Measurements from ENCODE around the gene RPS15A. TPM values are rescaled to one million over a fixed set of nuclear protein-coding genes. Genes with fewer than 3 reads are reported as not detected.
"Not testable (repeated sequence)": the region's sequence is repeated elsewhere in the genome, so short reads cannot be mapped to it uniquely, and the experiment has no call there.

The RPS15A gene
- polyA plus RNA-seq, 1 donor, result 1,688 TPM

GRCh38 chr16:18797746-18798145, 7.6 kb upstream of the RPS15A start:
- DNase-seq (ENCODE audit: low read depth), result no peak

- DNase-seq (ENCODE audit: low read depth), result no peak
Observed at GRCh38 chr16:18796377-18796776, 6.2 kb upstream of the RPS15A start.

GRCh38 chr16:18792836-18793433, 2.8 kb upstream of the RPS15A start:
- DNase-seq (ENCODE audit: low read depth), result no peak

DNA sequence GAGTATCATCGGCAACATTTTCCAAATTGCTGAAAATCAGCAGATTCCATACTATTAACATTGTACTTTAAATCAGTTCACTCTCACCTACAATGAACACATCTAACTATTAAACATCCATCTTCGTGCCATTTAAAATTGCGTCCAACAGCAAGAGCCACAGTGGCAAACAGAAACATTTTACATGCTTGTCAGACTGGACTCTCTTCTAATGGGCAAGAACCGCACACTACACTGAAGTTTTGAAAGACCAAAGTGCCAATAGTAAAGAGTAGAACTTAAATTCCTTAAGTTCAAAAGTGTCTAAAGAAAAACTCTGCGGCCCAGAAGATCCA, 652 bp downstream of the RPS15A start:
- DNase-seq (ENCODE audit: low read depth), result no peak

GRCh38 chr16:18788828-18789514, 1.2 kb downstream of the RPS15A start:
- DNase-seq (ENCODE audit: low read depth), result no peak

DNA sequence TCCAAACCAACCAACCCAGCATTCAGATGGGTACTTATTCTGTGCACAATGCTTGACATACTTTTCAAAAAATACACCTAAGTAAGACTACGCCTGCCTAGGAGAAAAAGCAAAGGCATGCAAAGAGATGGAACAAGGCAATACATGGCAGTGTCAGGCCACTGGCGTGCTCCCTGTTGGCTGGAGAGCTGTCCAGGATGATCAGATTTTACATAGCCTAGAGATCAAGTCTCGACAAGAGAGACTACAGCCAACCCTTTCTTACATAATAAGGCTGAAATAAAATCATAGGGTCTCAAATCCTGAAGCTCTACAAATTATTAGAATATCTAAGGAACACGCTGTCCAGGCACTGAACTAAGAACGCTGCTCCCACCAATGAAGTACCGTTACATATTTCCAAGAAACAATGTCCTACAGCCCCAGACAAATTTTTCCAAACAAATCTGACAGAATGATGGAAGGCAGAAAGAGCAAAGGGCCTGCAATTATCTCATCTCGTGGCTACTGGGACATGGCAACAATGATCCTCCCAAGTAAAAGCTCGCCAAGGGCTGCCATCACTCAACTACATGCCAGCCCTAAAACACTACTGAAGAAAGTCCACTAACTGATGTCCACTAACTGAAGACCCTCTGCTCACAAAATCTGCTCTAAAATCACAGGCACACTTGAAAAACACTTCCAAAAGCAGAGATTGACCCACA, 5.1 kb downstream of the RPS15A start:
- DNase-seq (ENCODE audit: low read depth), result no peak

- no peak for DNase-seq (ENCODE audit: low read depth)
Observed at GRCh38 chr16:18783430-18784341, 6.4 kb downstream of the RPS15A start.

GRCh38 chr16:18782697-18783429, 7.3 kb downstream of the RPS15A start:
- no peak for DNase-seq (ENCODE audit: low read depth)

- not testable (repeated sequence) for DNase-seq (ENCODE audit: low read depth)
Observed at GRCh38 chr16:18781232-18781631, 8.9 kb downstream of the RPS15A start.

- not testable (repeated sequence) for DNase-seq (ENCODE audit: low read depth)
Observed at GRCh38 chr16:18780460-18781026, 9.6 kb downstream of the RPS15A start.

GRCh38 chr16:18777664-18778063, 12.5 kb downstream of the RPS15A start:
- DNase-seq (ENCODE audit: low read depth), result not testable (repeated sequence)

- not testable (repeated sequence) for DNase-seq (ENCODE audit: low read depth)
Observed at GRCh38 chr16:18776334-18776733, 13.8 kb downstream of the RPS15A start.

DNA sequence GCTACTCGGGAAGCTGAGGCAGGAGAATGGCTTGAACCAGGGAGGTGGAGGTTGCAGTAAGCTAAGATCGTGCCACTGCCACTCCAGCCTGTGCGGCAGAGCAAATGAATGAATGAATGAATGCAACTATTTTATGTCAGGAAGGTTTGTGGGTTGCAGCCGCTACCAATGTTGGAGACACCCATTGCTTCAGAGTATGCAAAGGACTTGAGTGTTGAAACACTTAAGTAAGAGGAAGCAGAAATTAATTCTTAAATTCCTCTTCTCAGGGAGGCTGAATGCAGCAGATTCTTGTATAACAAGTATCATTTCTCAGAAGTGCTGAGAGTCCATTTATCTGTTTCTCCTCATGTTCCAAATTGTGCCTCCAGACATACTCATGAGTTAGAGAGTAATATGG, 15.5 kb downstream of the RPS15A start:
- not testable (repeated sequence) for DNase-seq (ENCODE audit: low read depth)

- DNase-seq (ENCODE audit: low read depth), result not testable (repeated sequence)
Observed at GRCh38 chr16:18772171-18772570, 18.0 kb downstream of the RPS15A start.

GRCh38 chr16:18770336-18770962, 19.7 kb downstream of the RPS15A start:
- DNase-seq (ENCODE audit: low read depth), result not testable (repeated sequence)

DNA sequence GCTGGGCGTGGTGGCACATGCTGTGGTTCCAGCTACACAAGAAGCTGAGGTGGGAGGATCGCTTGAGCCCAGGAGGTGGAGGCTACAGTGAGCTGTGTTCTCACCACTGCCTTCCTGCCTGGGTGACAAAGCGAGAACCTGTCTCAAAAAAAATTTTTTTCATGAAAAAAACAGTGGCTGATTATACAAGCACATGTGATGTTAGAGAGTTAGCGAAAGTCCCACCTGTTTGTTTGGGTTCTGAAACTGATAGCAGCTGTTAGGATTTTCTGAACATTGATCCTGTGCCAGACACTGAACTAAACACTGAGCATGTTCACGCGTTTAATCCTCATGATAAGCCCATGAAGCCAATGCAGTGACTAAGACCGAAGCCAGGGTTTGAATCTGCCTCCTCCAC, 22.9 kb downstream of the RPS15A start:
- not testable (repeated sequence) for DNase-seq (ENCODE audit: low read depth)

DNA sequence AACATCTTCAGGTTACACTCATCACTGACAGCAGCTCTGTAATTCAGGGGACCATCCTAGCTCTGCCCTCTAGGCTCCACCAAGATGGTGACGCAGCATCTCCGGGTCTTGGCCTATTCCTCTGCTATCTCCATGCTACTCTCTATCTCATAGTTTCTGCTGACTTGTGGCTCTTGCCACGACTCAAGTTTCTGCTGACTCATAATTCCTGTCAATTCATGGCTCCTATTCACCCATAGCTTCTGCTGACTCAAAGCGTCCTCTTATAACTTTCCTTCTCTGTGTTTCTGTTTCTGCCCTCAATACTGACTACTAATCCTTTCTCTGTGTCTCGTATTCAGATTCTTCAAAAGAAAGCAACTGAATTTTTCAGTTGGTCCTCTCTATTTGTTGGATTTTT, 27.4 kb downstream of the RPS15A start:
- DNase-seq (ENCODE audit: low read depth), result not testable (repeated sequence)

GRCh38 chr16:18759598-18760520, 30.3 kb downstream of the RPS15A start:
- not testable (repeated sequence) for DNase-seq (ENCODE audit: low read depth)

- DNase-seq (ENCODE audit: low read depth), result not testable (repeated sequence)
Observed at GRCh38 chr16:18757960-18758660, 32.0 kb downstream of the RPS15A start.

All from forelimb muscle (tissue), 1 donor.